ENCODE data around the gene CORO1C.

The CORO1C gene

GRCh38 chr12:108691175-108691997 lies 39.9 kb downstream of the CORO1C start:
- H3K4me3 ChIP-seq (ENCODE audit: low read depth, low read length), result no peak overlapping the region
- H3K9me3 ChIP-seq (ENCODE audit: severe bottlenecking), result no peaks in the 10 kb centered on the region
- H3K27ac ChIP-seq, result peak overlapping the region; percentile 67
- no peak for TF ChIP-seq CTCF (IDR thresholded peaks at IDR 0.05; ENCODE audit: low read depth, low read length)
- peak; percentile 88 for DNase-seq
- H3K27me3 ChIP-seq (ENCODE audit: insufficient read depth, low read depth, severe bottlenecking), result no peaks in the 10 kb centered on the region
- peaks cover 22% of the 10 kb centered on the region for H3K36me3 ChIP-seq

GRCh38 chr12:108690542-108691174 lies 40.7 kb downstream of the CORO1C start:
- TF ChIP-seq CTCF (IDR thresholded peaks at IDR 0.05; ENCODE audit: low read depth, low read length), result no peak
- no peak overlapping the region for H3K27ac ChIP-seq
- H3K4me3 ChIP-seq (ENCODE audit: low read depth, low read length), result no peak overlapping the region
- no peaks in the 10 kb centered on the region for H3K9me3 ChIP-seq (ENCODE audit: severe bottlenecking)
- no peak for DNase-seq
- peaks cover 21% of the 10 kb centered on the region for H3K36me3 ChIP-seq
- H3K27me3 ChIP-seq (ENCODE audit: insufficient read depth, low read depth, severe bottlenecking), result no peaks in the 10 kb centered on the region

GRCh38 chr12:108690191-108690518 lies 41.2 kb downstream of the CORO1C start:
- H3K4me3 ChIP-seq (ENCODE audit: low read depth, low read length), result no peak overlapping the region
- H3K36me3 ChIP-seq, result peaks cover 17% of the 10 kb centered on the region
- TF ChIP-seq CTCF (IDR thresholded peaks at IDR 0.05; ENCODE audit: low read depth, low read length), result no peak

GRCh38 chr12:108689314-108690190 lies 41.8 kb downstream of the CORO1C start:
- no peak overlapping the region for H3K4me3 ChIP-seq (ENCODE audit: low read depth, low read length)
- no peak for TF ChIP-seq CTCF (IDR thresholded peaks at IDR 0.05; ENCODE audit: low read depth, low read length)
- peaks cover 11% of the 10 kb centered on the region for H3K36me3 ChIP-seq
- no peaks in the 10 kb centered on the region for H3K9me3 ChIP-seq (ENCODE audit: severe bottlenecking)
- no peaks in the 10 kb centered on the region for H3K27me3 ChIP-seq (ENCODE audit: insufficient read depth, low read depth, severe bottlenecking)
- no peak for DNase-seq
- no peak overlapping the region for H3K27ac ChIP-seq

More at GRCh38 chr12:108690191-108690518, 41.2 kb downstream of the CORO1C start:
- no peak for DNase-seq
- no peaks in the 10 kb centered on the region for H3K9me3 ChIP-seq (ENCODE audit: severe bottlenecking)
- no peak overlapping the region for H3K27ac ChIP-seq
- no peaks in the 10 kb centered on the region for H3K27me3 ChIP-seq (ENCODE audit: insufficient read depth, low read depth, severe bottlenecking)

GRCh38 chr12:108686780-108687179 lies 44.5 kb downstream of the CORO1C start:
- H3K27me3 ChIP-seq (ENCODE audit: insufficient read depth, low read depth, severe bottlenecking), result no peaks in the 10 kb centered on the region
- H3K4me3 ChIP-seq (ENCODE audit: low read depth, low read length), result no peak overlapping the region
- TF ChIP-seq CTCF (IDR thresholded peaks at IDR 0.05; ENCODE audit: low read depth, low read length), result no peak
- H3K27ac ChIP-seq, result no peak overlapping the region
- peaks cover 7% of the 10 kb centered on the region; the same call in 1 of the 2 replicates for H3K36me3 ChIP-seq
- DNase-seq, result no peak
- H3K9me3 ChIP-seq (ENCODE audit: severe bottlenecking), result no peaks in the 10 kb centered on the region

Data from WERI-Rb-1 (cell line).